Esophagus muscularis mucosa (tissue), 4 donors: ENCODE data around the gene ANKRD22. TPM values are rescaled to one million over a fixed set of nuclear protein-coding genes. Genes with fewer than 3 reads are reported as not detected.
A peak's percentile ranks its signal among the peaks of the same experiment; 100 is the strongest.

Source experiments
- DNase-seq: peaks from one replicate; pipeline ENCODE4 v3.0.0-alpha.2; 2017; ENCODE audit errors: extremely low spot score
- H3K27ac ChIP-seq, 4 donors: fragments of 200-600 bp; sonication (generic); replicated peaks in 1 of 4; 1 replicate in 3 of 4; 2 replicates in 1 of 4; pipeline ENCODE4 v1.5.1; 2016 to 2019; ENCODE audit warnings: mild to moderate bottlenecking in 1 of 4
- H3K27me3 ChIP-seq, 4 donors: fragments of 200-600 bp; sonication (generic); one replicate each; pipeline versions ENCODE4 v1.5.1 to v1.6.0; 2016 to 2019
- H3K36me3 ChIP-seq, 4 donors: fragments of 200-600 bp; sonication (generic); one replicate each; pipeline ENCODE4 v1.5.1; 2016 to 2019
- H3K4me1 ChIP-seq, 4 donors: fragments of 200-600 bp; sonication (generic); one replicate each; pipeline ENCODE4 v1.5.1; 2016 to 2019
- H3K4me3 ChIP-seq, 4 donors: fragments of 200-600 bp; sonication (generic); 1 replicate in 2 of 4; 2 replicates in 2 of 4; pipeline ENCODE4 v1.5.1; 2016 to 2019; ENCODE audit warnings: mild to moderate bottlenecking in 4 of 4, moderate library complexity in 1 of 4
- H3K9me3 ChIP-seq, 4 donors: fragments of 200-600 bp; sonication (generic); 1 replicate in 3 of 4; 2 replicates in 1 of 4; pipeline ENCODE4 v1.5.1; 2016 to 2019
- CTCF ChIP-seq, 3 experiments: fragments of 200-600 bp in 2 of 3; fragments of 450-650 bp in 1 of 3; sonication (generic) in 2 of 3; IDR thresholded peaks; one replicate each; pipeline ENCODE4 v1.5.1; 2017 to 2019; ENCODE audit warnings: antibody characterized with exemption in 3 of 3, mild to moderate bottlenecking in 2 of 3, moderate library complexity in 1 of 3
- EP300 ChIP-seq: sonication (generic); formaldehyde crosslinking; IDR thresholded peaks from one replicate; pipeline ENCODE4 v1.6.1; 2017; ENCODE audit warnings: antibody characterized with exemption
- POLR2A ChIP-seq: fragments of 450-650 bp; IDR thresholded peaks from one replicate; pipeline ENCODE4 v1.6.1; 2017; ENCODE audit warnings: antibody characterized with exemption, moderate library complexity, mild to moderate bottlenecking, low read depth
- POLR2AphosphoS5 ChIP-seq, 2 donors: sonication (generic); formaldehyde crosslinking; IDR thresholded peaks; one replicate each; pipeline ENCODE4 v1.6.1; 2017; ENCODE audit warnings: antibody characterized with exemption in 2 of 2
- WGBS: methylation state at CpG from one replicate; pipeline ENCODE4 v1.1.5; 2018; 5-methylcytosine and 5-hydroxymethylcytosine counted together
- intact Hi-C: fragments of 100-400 bp; cut with DNase I; formaldehyde crosslinking; loops from one replicate; pipeline ENCODE4 v1.15.1; 2023
- total RNA-seq, 4 donors: library from RNA; depleted of rRNA; stranded (reverse); fragments of >200 nt; gene quantifications; one replicate each; pipeline versions ENCODE4 v1.1.0 to v1.2.1, GENCODE V29; 2016

The ANKRD22 gene
- total RNA-seq, 4 donors from 2014 or later: not detected

GRCh38 chr10:88810196-88810961 lies 41.3 kb downstream of the ANKRD22 start:
- WGBS: 43% methylated on average over 5 of the region's 5 CpGs
- intact Hi-C loops: no loop called here
- Histone ChIP-seq H3K27me3 (peaks cover 0 to 4% (median 0%) of the 10 kb centered on the region in 4 donors), H3K36me3 (no peaks in the 10 kb centered on the region), H3K4me3 (no peak overlapping the region), H3K9me3 (no peaks in the 10 kb centered on the region), H3K4me1 (no peaks in the 10 kb centered on the region), H3K27ac (no peak overlapping the region)
- TF ChIP-seq POLR2AphosphoS5 (IDR thresholded peaks at IDR 0.05): no peak
- TF ChIP-seq EP300: no peak
- TF ChIP-seq CTCF (IDR thresholded peaks at IDR 0.05): peak; percentile 34 to 67 (median 43)
- peak; percentile 42 for DNase-seq

- TF ChIP-seq CTCF (IDR thresholded peaks at IDR 0.05) (no peak), POLR2AphosphoS5 (IDR thresholded peaks at IDR 0.05) (no peak), POLR2A (no peak), EP300 (no peak)
- Histone ChIP-seq H3K27ac (no peak overlapping the region), H3K36me3 (no peaks in the 10 kb centered on the region), H3K4me3 (no peak overlapping the region), H3K27me3 (peaks cover 0 to 4% (median 0%) of the 10 kb centered on the region in 4 donors), H3K9me3 (no peaks in the 10 kb centered on the region), H3K4me1 (no peaks in the 10 kb centered on the region)
- WGBS: 76% methylated on average over 4 of the region's 4 CpGs
- peak; percentile 14 for DNase-seq
- intact Hi-C loops: loop anchor here (10.0 kb wide), 1 partner anchor 225 kb away; the partner anchor contains the start of genes LIPJ and RNLS
Measured at GRCh38 chr10:88809621-88810020, 42.0 kb downstream of the ANKRD22 start.

GRCh38 chr10:88805924-88806323 lies 45.7 kb downstream of the ANKRD22 start:
- H3K4me3 ChIP-seq: no peak overlapping the region
- DNase-seq: no peak
- intact Hi-C loops: loop anchor here (10.0 kb wide), 1 partner anchor 221 kb away; the partner anchor contains the start of genes LIPJ and RNLS
- 85% methylated on average over 3 of the region's 3 CpGs for WGBS
- H3K27ac ChIP-seq: no peak overlapping the region
- no peaks in the 10 kb centered on the region for H3K9me3 ChIP-seq
- no peaks in the 10 kb centered on the region for H3K36me3 ChIP-seq
- H3K4me1 ChIP-seq: no peaks in the 10 kb centered on the region
- H3K27me3 ChIP-seq: peaks cover 0 to 4% (median 0%) of the 10 kb centered on the region in 4 donors
- TF ChIP-seq EP300: no peak
- TF ChIP-seq POLR2A: no peak
- no peak for TF ChIP-seq POLR2AphosphoS5 (IDR thresholded peaks at IDR 0.05)
- TF ChIP-seq CTCF (IDR thresholded peaks at IDR 0.05): no peak

GRCh38 chr10:88805361-88805760 lies 46.3 kb downstream of the ANKRD22 start:
- TF ChIP-seq POLR2A (no peak), POLR2AphosphoS5 (IDR thresholded peaks at IDR 0.05) (no peak), EP300 (no peak), CTCF (IDR thresholded peaks at IDR 0.05) (no peak)
- peaks cover 0 to 4% (median 0%) of the 10 kb centered on the region in 4 donors for H3K27me3 ChIP-seq
- DNase-seq: no peak
- no peak overlapping the region for H3K27ac ChIP-seq
- H3K4me3 ChIP-seq: no peak overlapping the region
- no peaks in the 10 kb centered on the region for H3K36me3 ChIP-seq
- no peaks in the 10 kb centered on the region for H3K4me1 ChIP-seq
- H3K9me3 ChIP-seq: no peaks in the 10 kb centered on the region
- intact Hi-C loops: loop anchor here (10.0 kb wide), 1 partner anchor 221 kb away; the partner anchor contains the start of genes LIPJ and RNLS
- WGBS: 52% methylated on average over 2 of the region's 2 CpGs
